Progenitor cell of endocrine pancreas (in vitro differentiated cells): ENCODE measurements around the gene KIRREL1. TPM values are rescaled to one million over a fixed set of nuclear protein-coding genes. Genes with fewer than 3 reads are reported as not detected.

Source experiments
- DNase-seq: peaks from one replicate; pipeline ENCODE4 v3.0.0; 2021; ENCODE audit warnings: low spot score; ENCODE audit not compliant: unreplicated experiment
- H3K27ac Mint-ChIP-seq: 2 replicates; pipeline ENCODE4 v1.8.0; 2021; ENCODE audit warnings: mild to moderate bottlenecking, moderate library complexity, mixed read lengths
- H3K27me3 Mint-ChIP-seq: 2 replicates; pipeline ENCODE4 v1.8.0; 2021; ENCODE audit warnings: mixed read lengths
- H3K36me3 Mint-ChIP-seq: 2 replicates; pipeline ENCODE4 v1.8.0; 2022; ENCODE audit warnings: mixed read lengths; ENCODE audit not compliant: insufficient read depth
- H3K4me1 Mint-ChIP-seq: 2 replicates; pipeline ENCODE4 v1.8.0; 2021; ENCODE audit warnings: low read depth, mixed read lengths
- H3K4me3 Mint-ChIP-seq: 2 replicates; pipeline ENCODE4 v1.8.0; 2021; ENCODE audit warnings: low read depth, mild to moderate bottlenecking, moderate library complexity, mixed read lengths
- H3K9me3 Mint-ChIP-seq: 2 replicates; pipeline ENCODE4 v1.8.0; 2021; ENCODE audit warnings: low read depth, mixed read lengths
- total RNA-seq: library from RNA; stranded (reverse); gene quantifications from 2 replicates; pipeline ENCODE4 v1.2.1, GENCODE V29; 2021
- TF ChIP-seq, protein P1 (sequence below): fragments of 200-600 bp; sonication (generic); IDR thresholded peaks from one replicate; pipeline ENCODE4 v1.5.0; 2021; ENCODE audit warnings: antibody characterized with exemption, mild to moderate bottlenecking; ENCODE audit not compliant: unreplicated experiment

KIRREL1 gene
- total RNA-seq, 1 donor from 2014 or later, result 43.8 TPM

DNA sequence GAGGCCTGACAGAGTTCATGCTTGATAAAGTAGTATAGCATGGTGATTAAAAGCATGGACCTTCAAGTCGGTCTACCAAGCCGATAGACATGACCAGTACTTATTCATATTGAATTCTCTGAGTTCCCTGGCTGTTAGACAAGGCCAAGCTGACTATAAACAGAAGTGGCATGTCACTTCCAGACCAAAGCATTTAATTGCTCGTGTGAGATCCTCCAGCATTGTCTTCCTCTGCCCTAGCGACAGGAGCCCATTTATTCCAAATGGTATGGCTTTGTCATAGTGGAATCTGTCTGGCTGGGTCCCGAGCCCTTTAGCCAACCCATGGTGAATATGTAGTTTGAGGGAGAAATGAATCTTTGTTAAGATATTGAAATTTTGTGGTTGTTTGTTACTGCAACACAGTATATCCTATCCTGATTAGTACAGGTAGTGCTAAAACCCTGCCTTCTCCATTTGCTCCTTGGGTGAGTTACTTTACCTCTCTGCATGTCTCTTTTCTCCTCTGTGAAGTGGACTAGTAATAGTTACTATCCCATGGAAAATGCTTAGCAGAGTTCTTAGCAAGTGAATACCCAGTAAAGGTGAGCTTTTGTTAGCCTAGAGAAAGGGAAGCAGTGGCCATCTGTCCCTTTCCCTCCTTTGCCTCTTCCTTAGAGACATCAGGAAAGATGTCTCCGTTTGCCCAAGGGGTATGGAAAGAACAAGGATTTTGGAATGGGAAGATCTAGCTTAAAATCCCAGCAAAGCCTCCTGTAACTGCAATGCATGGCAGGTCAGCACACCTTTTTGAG, 109.6 kb downstream of the KIRREL1 start:
- DNase-seq, result no peak
- Mint-ChIP-seq H3K4me1 (peaks cover 8% of the 10 kb centered on the region), H3K9me3 (no peaks in the 10 kb centered on the region), H3K27ac (no peak overlapping the region), H3K4me3 (no peak overlapping the region), H3K27me3 (peaks cover 35% of the 10 kb centered on the region), H3K36me3 (no peaks in the 10 kb centered on the region)
- TF ChIP-seq, protein P1, sequence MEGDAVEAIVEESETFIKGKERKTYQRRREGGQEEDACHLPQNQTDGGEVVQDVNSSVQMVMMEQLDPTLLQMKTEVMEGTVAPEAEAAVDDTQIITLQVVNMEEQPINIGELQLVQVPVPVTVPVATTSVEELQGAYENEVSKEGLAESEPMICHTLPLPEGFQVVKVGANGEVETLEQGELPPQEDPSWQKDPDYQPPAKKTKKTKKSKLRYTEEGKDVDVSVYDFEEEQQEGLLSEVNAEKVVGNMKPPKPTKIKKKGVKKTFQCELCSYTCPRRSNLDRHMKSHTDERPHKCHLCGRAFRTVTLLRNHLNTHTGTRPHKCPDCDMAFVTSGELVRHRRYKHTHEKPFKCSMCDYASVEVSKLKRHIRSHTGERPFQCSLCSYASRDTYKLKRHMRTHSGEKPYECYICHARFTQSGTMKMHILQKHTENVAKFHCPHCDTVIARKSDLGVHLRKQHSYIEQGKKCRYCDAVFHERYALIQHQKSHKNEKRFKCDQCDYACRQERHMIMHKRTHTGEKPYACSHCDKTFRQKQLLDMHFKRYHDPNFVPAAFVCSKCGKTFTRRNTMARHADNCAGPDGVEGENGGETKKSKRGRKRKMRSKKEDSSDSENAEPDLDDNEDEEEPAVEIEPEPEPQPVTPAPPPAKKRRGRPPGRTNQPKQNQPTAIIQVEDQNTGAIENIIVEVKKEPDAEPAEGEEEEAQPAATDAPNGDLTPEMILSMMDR, result no peak

DNA sequence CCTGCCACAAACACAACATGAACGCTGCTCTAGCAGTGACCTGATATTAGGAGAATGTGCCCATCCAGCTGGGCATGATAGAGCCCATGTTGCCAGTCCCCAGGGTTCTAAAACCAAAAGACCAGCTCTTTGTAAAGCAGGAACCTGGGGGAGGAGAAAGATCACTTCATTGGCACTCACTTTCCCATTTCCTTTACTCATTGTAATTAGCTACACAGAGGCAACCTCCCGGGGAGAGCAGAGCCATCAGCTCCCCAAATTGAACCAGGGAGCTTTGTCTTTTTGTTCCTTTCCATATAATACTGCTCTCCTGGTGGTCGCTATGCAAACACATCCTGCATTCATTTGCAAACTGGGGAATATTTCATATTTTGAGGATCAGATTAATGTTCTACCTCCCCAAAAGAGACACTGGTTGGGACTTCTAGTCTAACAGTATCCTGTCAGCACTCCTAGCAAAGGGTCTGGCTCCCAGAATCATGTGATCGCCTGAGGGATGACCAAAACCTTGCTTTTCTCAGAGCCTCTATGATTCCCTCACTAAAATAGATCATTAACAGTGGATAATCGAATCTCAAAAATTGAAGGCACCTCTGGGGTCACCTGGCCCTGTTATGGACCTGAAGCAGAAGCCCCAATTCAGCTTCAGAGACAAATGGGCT, 110.5 kb downstream of the KIRREL1 start:
- TF ChIP-seq, protein P1, result no peak
- DNase-seq, result no peak
- peaks cover 35% of the 10 kb centered on the region for H3K27me3 Mint-ChIP-seq
- H3K27ac Mint-ChIP-seq, result no peak overlapping the region
- H3K4me3 Mint-ChIP-seq, result no peak overlapping the region
- H3K9me3 Mint-ChIP-seq, result no peaks in the 10 kb centered on the region
- H3K36me3 Mint-ChIP-seq, result no peaks in the 10 kb centered on the region
- H3K4me1 Mint-ChIP-seq, result peaks cover 8% of the 10 kb centered on the region

DNA sequence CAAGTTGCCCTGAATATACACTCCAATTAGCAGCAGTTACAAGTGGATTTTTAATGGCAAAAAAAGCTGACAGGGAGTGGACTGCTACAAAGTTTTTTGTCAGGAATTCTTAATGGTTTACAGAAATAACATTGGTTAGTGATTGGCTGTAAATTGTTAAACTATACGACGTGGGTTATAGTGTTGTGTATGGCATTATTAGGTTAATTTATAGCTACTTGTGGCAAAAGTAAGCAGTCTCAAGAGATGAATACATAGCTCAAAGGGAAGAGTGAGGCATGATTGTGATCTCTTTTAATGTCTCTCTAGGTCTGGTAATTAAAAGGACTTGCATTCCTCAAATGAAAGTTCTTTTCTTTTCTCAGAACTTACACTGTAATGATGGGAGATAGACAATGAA, 111.4 kb downstream of the KIRREL1 start:
- no peaks in the 10 kb centered on the region for H3K36me3 Mint-ChIP-seq

DNA sequence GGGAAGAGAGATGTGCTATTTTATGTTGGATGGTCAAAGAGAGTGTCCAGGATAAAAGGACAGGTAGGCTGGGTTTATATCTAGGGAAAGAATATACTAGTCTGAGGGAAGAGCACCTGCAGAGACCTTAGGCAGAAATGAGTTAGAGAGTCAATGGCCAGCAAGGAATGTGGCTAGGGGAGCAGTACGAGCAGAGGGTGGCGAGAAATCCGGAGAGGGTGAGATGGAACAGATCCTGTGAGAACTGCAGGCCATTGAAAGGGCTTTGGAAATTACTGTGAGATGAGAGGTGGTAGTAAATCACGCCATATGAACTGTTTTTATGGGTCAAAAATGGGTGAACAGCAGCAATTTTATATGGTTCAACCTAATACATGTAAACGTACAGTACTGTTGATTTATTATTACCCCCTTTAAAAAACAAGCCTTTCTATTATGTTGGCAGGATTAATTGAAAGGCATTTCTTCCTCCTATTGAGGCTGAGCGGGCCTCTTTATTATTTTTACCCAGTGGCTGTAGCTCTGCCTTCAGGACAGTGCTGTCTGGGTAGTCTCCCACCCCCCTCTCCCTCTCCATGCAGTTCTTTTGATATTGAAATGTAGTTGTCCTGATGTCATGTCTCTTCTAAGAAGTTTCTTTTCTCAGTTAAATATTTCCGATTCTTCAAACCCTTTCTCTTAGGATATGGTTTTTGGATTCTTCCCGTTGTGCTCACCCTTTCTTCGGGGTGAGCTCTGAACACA, 112.1 kb downstream of the KIRREL1 start:
- H3K4me3 Mint-ChIP-seq, result no peak overlapping the region
- H3K27ac Mint-ChIP-seq, result no peak overlapping the region
- H3K27me3 Mint-ChIP-seq, result peaks cover 35% of the 10 kb centered on the region
- DNase-seq, result no peak
- no peaks in the 10 kb centered on the region for H3K36me3 Mint-ChIP-seq
- TF ChIP-seq, protein P1, result no peak
- H3K4me1 Mint-ChIP-seq, result peaks cover 8% of the 10 kb centered on the region
- H3K9me3 Mint-ChIP-seq, result peaks cover 4% of the 10 kb centered on the region

More for the DNA sequence above, 111.4 kb downstream of the KIRREL1 start:
- Mint-ChIP-seq H3K4me3 (no peak overlapping the region), H3K27me3 (peaks cover 35% of the 10 kb centered on the region), H3K27ac (no peak overlapping the region), H3K9me3 (peaks cover 4% of the 10 kb centered on the region), H3K4me1 (peaks cover 8% of the 10 kb centered on the region)
- DNase-seq, result no peak
- TF ChIP-seq, protein P1, result no peak

DNA sequence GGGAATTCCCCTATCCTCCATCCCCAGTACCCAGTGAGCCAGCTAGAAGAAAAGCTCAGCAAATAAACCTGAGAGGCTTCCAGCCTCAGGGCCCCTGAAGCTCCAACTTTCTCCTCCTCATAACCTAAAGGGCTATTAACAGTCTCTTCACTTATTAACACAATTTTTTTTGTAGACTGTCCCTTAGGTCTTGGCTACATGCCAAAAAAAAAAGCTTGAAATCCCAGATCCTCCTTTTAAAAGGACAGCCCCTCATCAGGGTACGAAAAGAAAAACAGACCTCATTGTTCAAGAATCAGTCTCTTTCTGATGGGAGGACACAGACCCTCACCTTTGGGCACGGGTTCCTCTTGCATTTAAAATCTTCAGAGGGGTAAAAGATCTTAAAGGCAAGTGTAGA, 114.5 kb downstream of the KIRREL1 start:
- DNase-seq, result no peak
- Mint-ChIP-seq H3K36me3 (no peaks in the 10 kb centered on the region), H3K27me3 (peaks cover 51% of the 10 kb centered on the region), H3K4me3 (no peak overlapping the region), H3K27ac (no peak overlapping the region), H3K4me1 (peaks cover 5% of the 10 kb centered on the region), H3K9me3 (peaks cover 4% of the 10 kb centered on the region)
- TF ChIP-seq, protein P1, result no peak
